ENCODE data around the gene C20orf144. TPM values are rescaled to one million over a fixed set of nuclear protein-coding genes. Genes with fewer than 3 reads are reported as not detected.

C20orf144 gene
- total RNA-seq, 1 donor from 2014 or later = not detected

DNA sequence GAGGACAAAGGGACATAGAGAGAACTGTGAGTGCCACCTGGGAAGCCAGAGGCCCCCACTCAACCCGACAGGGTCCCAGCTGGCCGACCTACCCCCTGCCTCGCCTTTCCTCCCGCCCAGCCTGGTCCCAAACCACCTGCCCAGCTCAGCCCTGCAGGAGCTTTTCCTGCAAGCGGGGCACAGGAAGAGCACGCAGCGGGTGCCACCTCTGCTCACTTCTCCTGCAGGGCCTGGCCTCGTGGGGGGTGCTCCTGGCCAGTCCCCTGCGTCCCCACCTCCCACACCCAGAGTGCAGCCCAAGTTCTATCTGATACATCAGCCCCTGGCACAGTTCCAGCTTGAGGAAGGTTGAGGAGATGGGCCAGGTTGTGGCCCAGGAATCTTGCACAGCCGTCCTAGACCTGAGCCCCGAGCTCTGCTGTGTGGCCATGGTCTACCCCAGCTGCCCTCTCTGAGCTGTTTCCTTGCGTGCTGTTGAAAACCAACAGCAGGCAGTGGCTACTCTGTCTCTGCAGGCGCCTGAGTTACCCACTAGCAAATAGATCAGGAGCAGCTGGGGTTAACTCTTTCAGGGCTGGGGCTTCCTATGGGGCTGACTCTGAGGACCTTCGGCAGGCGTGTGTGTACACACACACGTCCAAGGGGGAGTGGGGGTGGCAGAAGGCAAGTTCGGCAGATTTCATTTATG, 10.4 kb downstream of the C20orf144 start:
- no peak overlapping the region for H3K4me3 ChIP-seq (ENCODE audit: low read depth, low read length)
- TF ChIP-seq, protein P1, sequence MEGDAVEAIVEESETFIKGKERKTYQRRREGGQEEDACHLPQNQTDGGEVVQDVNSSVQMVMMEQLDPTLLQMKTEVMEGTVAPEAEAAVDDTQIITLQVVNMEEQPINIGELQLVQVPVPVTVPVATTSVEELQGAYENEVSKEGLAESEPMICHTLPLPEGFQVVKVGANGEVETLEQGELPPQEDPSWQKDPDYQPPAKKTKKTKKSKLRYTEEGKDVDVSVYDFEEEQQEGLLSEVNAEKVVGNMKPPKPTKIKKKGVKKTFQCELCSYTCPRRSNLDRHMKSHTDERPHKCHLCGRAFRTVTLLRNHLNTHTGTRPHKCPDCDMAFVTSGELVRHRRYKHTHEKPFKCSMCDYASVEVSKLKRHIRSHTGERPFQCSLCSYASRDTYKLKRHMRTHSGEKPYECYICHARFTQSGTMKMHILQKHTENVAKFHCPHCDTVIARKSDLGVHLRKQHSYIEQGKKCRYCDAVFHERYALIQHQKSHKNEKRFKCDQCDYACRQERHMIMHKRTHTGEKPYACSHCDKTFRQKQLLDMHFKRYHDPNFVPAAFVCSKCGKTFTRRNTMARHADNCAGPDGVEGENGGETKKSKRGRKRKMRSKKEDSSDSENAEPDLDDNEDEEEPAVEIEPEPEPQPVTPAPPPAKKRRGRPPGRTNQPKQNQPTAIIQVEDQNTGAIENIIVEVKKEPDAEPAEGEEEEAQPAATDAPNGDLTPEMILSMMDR (IDR thresholded peaks at IDR 0.05; ENCODE audit: insufficient read depth, low read length, severe bottlenecking) = no peak
- FAIRE-seq (no peak), DNase-seq (ENCODE audit: low read depth) (no peak)
- H3K36me3 ChIP-seq (ENCODE audit: control insufficient read depth, insufficient read depth, low read length) = no peaks in the 10 kb centered on the region
- no peaks in the 10 kb centered on the region for H3K27me3 ChIP-seq (ENCODE audit: control insufficient read depth, insufficient read depth, low read length)

DNA sequence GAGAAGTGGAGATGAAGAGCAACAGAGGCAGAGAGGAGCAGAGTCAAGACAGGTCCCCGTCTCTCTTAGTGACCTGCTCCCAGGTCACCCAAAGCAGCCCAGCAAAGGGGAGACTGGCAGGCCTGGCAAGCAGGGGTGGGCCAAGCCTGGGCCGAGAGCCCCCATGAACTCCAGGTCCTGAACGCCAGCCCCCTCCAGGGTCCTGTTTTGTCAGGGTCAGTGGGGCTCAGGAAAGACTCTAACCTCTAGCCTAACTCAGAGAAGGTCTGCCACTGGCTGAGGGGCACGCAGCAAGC, 10.9 kb downstream of the C20orf144 start:
- H3K4me3 ChIP-seq (ENCODE audit: low read depth, low read length) = no peak overlapping the region
- FAIRE-seq (no peak), DNase-seq (ENCODE audit: low read depth) (no peak)

GRCh38 chr20:33673410-33674293, 11.5 kb downstream of the C20orf144 start:
- Histone ChIP-seq H3K4me3 (ENCODE audit: low read depth, low read length) (peak overlapping the region; percentile 52), H3K36me3 (ENCODE audit: control insufficient read depth, insufficient read depth, low read length) (no peaks in the 10 kb centered on the region), H3K27me3 (ENCODE audit: control insufficient read depth, insufficient read depth, low read length) (no peaks in the 10 kb centered on the region)
- FAIRE-seq = no peak
- DNase-seq (ENCODE audit: low read depth) = no peak
- TF ChIP-seq, protein P1 (IDR thresholded peaks at IDR 0.05; ENCODE audit: insufficient read depth, low read length, severe bottlenecking) = no peak

More for the DNA sequence above, 10.9 kb downstream of the C20orf144 start:
- H3K36me3 ChIP-seq (ENCODE audit: control insufficient read depth, insufficient read depth, low read length) = no peaks in the 10 kb centered on the region
- TF ChIP-seq, protein P1 (IDR thresholded peaks at IDR 0.05; ENCODE audit: insufficient read depth, low read length, severe bottlenecking) = no peak
- H3K27me3 ChIP-seq (ENCODE audit: control insufficient read depth, insufficient read depth, low read length) = no peaks in the 10 kb centered on the region

- H3K27me3 ChIP-seq (ENCODE audit: control insufficient read depth, insufficient read depth, low read length) = no peaks in the 10 kb centered on the region
- H3K36me3 ChIP-seq (ENCODE audit: control insufficient read depth, insufficient read depth, low read length) = no peaks in the 10 kb centered on the region
- H3K4me3 ChIP-seq (ENCODE audit: low read depth, low read length) = peak within 1 kb of the TSS; percentile 52
- no peak for FAIRE-seq
- peak; percentile 34 for DNase-seq (ENCODE audit: low read depth)
- TF ChIP-seq, protein P1 (IDR thresholded peaks at IDR 0.05; ENCODE audit: insufficient read depth, low read length, severe bottlenecking) = no peak
Measured at GRCh38 chr20:33674294-33675135, 12.4 kb downstream of the C20orf144 start, which contains the start of gene NECAB3. Gene NECAB3, minus strand, starts transcription at chr20:33674428. Its CDS starts 76 bp downstream, at chr20:33674352.

DNA sequence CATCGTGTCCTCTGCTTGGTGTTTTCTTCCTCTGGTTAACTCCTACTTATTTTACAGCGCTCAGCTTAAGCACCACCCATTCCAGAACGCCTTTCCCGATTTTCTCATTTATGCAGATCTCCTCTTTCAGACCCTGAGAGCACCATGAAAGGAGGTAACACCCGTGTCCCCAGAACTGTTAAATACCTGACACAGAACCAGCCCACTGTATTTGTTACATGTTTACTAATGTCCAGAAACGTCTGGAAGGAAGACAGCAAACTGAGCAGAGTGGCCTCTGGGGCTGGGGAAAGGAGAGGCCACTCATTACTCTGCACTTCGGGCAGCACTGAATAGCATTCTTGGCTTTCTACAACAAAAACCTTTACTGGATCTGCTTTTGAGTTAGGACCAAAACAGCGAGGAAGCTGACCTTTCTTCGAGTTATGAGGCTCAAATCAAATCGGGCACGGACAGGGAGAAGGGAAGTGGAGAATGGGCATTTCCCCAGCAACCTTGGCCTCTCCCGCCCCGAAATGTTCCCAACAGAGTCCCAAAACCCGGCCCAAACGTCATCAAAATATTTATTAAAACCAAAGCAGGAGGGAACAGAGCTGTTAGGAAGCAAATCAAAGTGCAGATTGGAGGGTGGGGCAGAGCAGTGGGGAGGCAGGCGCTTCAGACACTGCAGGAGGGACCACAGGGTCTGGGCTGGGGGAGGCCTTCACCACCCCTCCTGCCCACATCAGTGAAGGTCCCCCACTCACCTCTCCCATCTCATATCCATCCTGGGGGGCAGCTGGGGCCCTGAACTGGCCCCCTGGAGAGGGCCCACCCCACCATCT, 13.2 kb downstream of the C20orf144 start:
- TF ChIP-seq, protein P1 (IDR thresholded peaks at IDR 0.05; ENCODE audit: insufficient read depth, low read length, severe bottlenecking) = no peak
- no peak for DNase-seq (ENCODE audit: low read depth)
- H3K27me3 ChIP-seq (ENCODE audit: control insufficient read depth, insufficient read depth, low read length) = no peaks in the 10 kb centered on the region
- no peaks in the 10 kb centered on the region for H3K36me3 ChIP-seq (ENCODE audit: control insufficient read depth, insufficient read depth, low read length)
- no peak for FAIRE-seq
- H3K4me3 ChIP-seq (ENCODE audit: low read depth, low read length) = peak overlapping the region; percentile 52
